Right lobe of liver (tissue), 6 donors: ENCODE results near the gene LONP2. TPM values are rescaled to one million over a fixed set of nuclear protein-coding genes. Genes with fewer than 3 reads are reported as not detected.

ENCODE experiments used
- ATAC-seq, 4 donors: fragments of 200-7000 bp; cut with Tn5 transposase; one replicate each; pipeline ENCODE4 v1.9.1; 2020; ENCODE audit warnings: mild to moderate bottlenecking in 4 of 4, moderate library complexity in 4 of 4
- DNase-seq, 3 donors: peaks; one replicate each; pipeline ENCODE4 v3.0.0-alpha.2; 2020
- H3K27ac ChIP-seq, 3 donors: fragments of 200-600 bp; one replicate each; pipeline ENCODE4 v1.8.0; 2022
- H3K27me3 ChIP-seq, 2 donors: fragments of 200-600 bp; one replicate each; pipeline ENCODE4 v1.8.0; 2022
- H3K36me3 ChIP-seq, 4 donors: fragments of 200-600 bp; sonication (generic) in 1 of 4; one replicate each; pipeline versions ENCODE4 v1.5.1 to v1.8.0; 2017 to 2022; ENCODE audit warnings: control low read depth in 1 of 4
- H3K4me1 ChIP-seq, 4 donors: fragments of 200-600 bp; sonication (generic) in 1 of 4; one replicate each; pipeline versions ENCODE4 v1.5.1 to v1.8.0; 2017 to 2022; ENCODE audit warnings: control low read depth in 1 of 4
- H3K4me3 ChIP-seq, 3 donors: fragments of 200-600 bp; one replicate each; pipeline ENCODE4 v1.8.0; 2022
- H3K9me3 ChIP-seq, 4 donors: fragments of 200-600 bp; sonication (generic) in 1 of 4; one replicate each; pipeline versions ENCODE4 v1.5.1 to v1.8.0; 2017 to 2022; ENCODE audit warnings: control low read depth in 1 of 4
- CTCF ChIP-seq, 4 donors: fragments of 200-600 bp in 3 of 4; fragments of 450-650 bp in 1 of 4; IDR thresholded peaks; one replicate each; pipeline versions ENCODE4 v1.5.1 to v1.8.0; 2016 to 2022; ENCODE audit warnings: antibody characterized with exemption in 4 of 4, mild to moderate bottlenecking in 2 of 4
- POLR2A ChIP-seq: fragments of 450-650 bp; IDR thresholded peaks from one replicate; pipeline ENCODE4 v1.6.1; 2017; ENCODE audit warnings: antibody characterized with exemption, mild to moderate bottlenecking
- WGBS: methylation state at CpG from one replicate; pipeline ENCODE4 v1.1.6; 2018; ENCODE audit warnings: low coverage, low lambda C conversion rate; ENCODE audit not compliant: insufficient coverage; ENCODE audit errors: missing lambda C conversion rate; 5-methylcytosine and 5-hydroxymethylcytosine counted together
- intact Hi-C, 2 donors: fragments of 100-400 bp; cut with DNase I; formaldehyde crosslinking; loops; one replicate each; pipeline versions ENCODE4 v1.11.2 to v1.14.1; 2022
- total RNA-seq, 6 experiments: library from RNA; depleted of rRNA in 2 of 6; stranded (reverse); fragments of >200 nt in 2 of 6; fragmentation: NEBNext Ultra II Directional in 3 of 6; extraction: Animal tissue kit (Norgen Biotek cat#: 25700) in 3 of 6; gene quantifications; one replicate each; pipeline versions ENCODE4 v1.1.0 to v1.2.4, GENCODE V29; 2016 to 2023
- donor health status: DM: no; HTN: yes; CAD: no.
- donor health status: DM: no; HTN: no; CAD: no.
- donor health status: DM: no; HTN: no; CAD: no.
- donor health status: DM: no; HTN: yes; CAD: no.
- donor health status: DM: no; HTN: yes; CAD: no.

LONP2 gene
- total RNA-seq, 6 experiments from 2014 or later: 102 to 164 (median 153) TPM

- Histone ChIP-seq H3K4me1 (peaks cover 0 to 21% (median 3%) of the 10 kb centered on the region in 4 donors), H3K9me3 (no peaks in the 10 kb centered on the region), H3K4me3 (no peak overlapping the region), H3K36me3 (peaks cover 0 to 4% (median 0%) of the 10 kb centered on the region in 4 donors), H3K27ac (peak overlapping the region in 1 of 3 donors; percentile 44), H3K27me3 (no peaks in the 10 kb centered on the region)
- no peak for DNase-seq
- 81% methylated on average over 12 of the region's 12 CpGs for WGBS
- no peak for ATAC-seq
- intact Hi-C loops: no loop called here
- TF ChIP-seq CTCF (IDR thresholded peaks at IDR 0.05) (no peak), POLR2A (peak; percentile 5)
These were observed 117.5 kb downstream of the LONP2 start for GRCh38 chr16:48361540-48362144.

GRCh38 chr16:48365025-48365600, 121.0 kb downstream of the LONP2 start:
- TF ChIP-seq POLR2A: no peak
- no peak for TF ChIP-seq CTCF (IDR thresholded peaks at IDR 0.05)
- Histone ChIP-seq H3K4me3 (peak overlapping the region in 2 of 3 donors; percentile 57 to 61), H3K4me1 (peaks cover 0 to 34% (median 9%) of the 10 kb centered on the region in 4 donors), H3K36me3 (no peaks in the 10 kb centered on the region), H3K27ac (peak overlapping the region; percentile 90 to 96 (median 91)), H3K9me3 (no peaks in the 10 kb centered on the region), H3K27me3 (no peaks in the 10 kb centered on the region)
- no peak for DNase-seq
- intact Hi-C loops: no loop called here
- 75% methylated on average over 8 of the region's 15 CpGs for WGBS
- ATAC-seq: no peak

- Histone ChIP-seq H3K4me3 (peak overlapping the region; percentile 45 to 61 (median 57)), H3K27me3 (no peaks in the 10 kb centered on the region), H3K36me3 (no peaks in the 10 kb centered on the region), H3K27ac (peak overlapping the region; percentile 90 to 96 (median 91)), H3K9me3 (no peaks in the 10 kb centered on the region), H3K4me1 (peaks cover 0 to 34% (median 9%) of the 10 kb centered on the region in 4 donors)
- ATAC-seq: peak; percentile 93 to 99 (median 96)
- TF ChIP-seq CTCF (IDR thresholded peaks at IDR 0.05): peak in 2 of 4 donors; percentile 4 to 10
- peak; percentile 87 for TF ChIP-seq POLR2A
- intact Hi-C loops: no loop called here
- peak; percentile 95 to 96 (median 96) for DNase-seq
- WGBS: 11% methylated on average over 8 of the region's 33 CpGs
These were observed 121.6 kb downstream of the LONP2 start for GRCh38 chr16:48365601-48366164.

GRCh38 chr16:48366165-48367093, 122.3 kb downstream of the LONP2 start:
- Histone ChIP-seq H3K36me3 (no peaks in the 10 kb centered on the region), H3K9me3 (no peaks in the 10 kb centered on the region), H3K27me3 (no peaks in the 10 kb centered on the region), H3K4me1 (peaks cover 0 to 34% (median 9%) of the 10 kb centered on the region in 4 donors), H3K27ac (peak overlapping the region; percentile 90 to 96 (median 91)), H3K4me3 (peak overlapping the region; percentile 45 to 61 (median 57))
- peak; percentile 68 to 71 (median 70) for ATAC-seq
- WGBS: 16% methylated on average over 21 of the region's 21 CpGs
- intact Hi-C loops: no loop called here
- TF ChIP-seq POLR2A: peak; percentile 24
- TF ChIP-seq CTCF (IDR thresholded peaks at IDR 0.05): peak in 1 of 4 donors; percentile 14
- DNase-seq: peak in 1 of 3 donors; percentile 78
